SK-N-SH (cell line): ENCODE results near the gene ADGRA1. TPM values are rescaled to one million over a fixed set of nuclear protein-coding genes. Genes with fewer than 3 reads are reported as not detected.

Source experiments
- CTCF ChIA-PET: fragments of 300-600, 350-600 bp; formaldehyde crosslinking; extraction: SDS; loops from one replicate; lab custom pipeline; 2021; lab: Yijun Ruan, JAX
- POLR2A ChIA-PET: fragments of 350-600 bp; sonication (Branson Sonifier 250); formaldehyde crosslinking; extraction: SDS; loops from one replicate; lab custom pipeline; 2020; ENCODE audit warnings: antibody characterized with exemption, inconsistent platforms; lab: Yijun Ruan, JAX
- DNase-seq: peaks from one replicate; pipeline ENCODE4 v3.0.0; 2012
- H2AFZ ChIP-seq: fragments of 200-600 bp; sonication (generic); 2 replicates; pipeline ENCODE4 v1.8.1; 2016; ENCODE audit warnings: antibody characterized with exemption, mild to moderate bottlenecking, low read depth
- H3F3A ChIP-seq: fragments of 200-600 bp; sonication (generic); replicated peaks from 2 replicates; pipeline ENCODE3; 2016; ENCODE audit warnings: antibody characterized with exemption, mild to moderate bottlenecking; ENCODE audit not compliant: insufficient read depth
- H3K27ac ChIP-seq, 2 experiments: fragments of 200-500 bp in 1 of 2; fragments of 200-600 bp in 1 of 2; sonication (Bioruptor generic) in 1 of 2; sonication (generic), shearing (Covaris generic) in 1 of 2; 2 replicates each; pipeline versions ENCODE4 v1.5.1 to v1.6.1; 2014 to 2016; ENCODE audit warnings: low read depth in 2 of 2, inconsistent platforms in 1 of 2, low read length in 1 of 2, mild to moderate bottlenecking in 1 of 2, mixed read lengths in 1 of 2
- H3K27me3 ChIP-seq: fragments of 200-600 bp; sonication (generic), shearing (Covaris generic); 2 replicates; pipeline ENCODE4 v1.6.1; 2016; ENCODE audit warnings: mixed run types; ENCODE audit not compliant: insufficient read depth
- H3K36me3 ChIP-seq, 2 experiments: fragments of 200-500 bp in 1 of 2; fragments of 200-600 bp in 1 of 2; sonication (Bioruptor generic) in 1 of 2; sonication (generic) in 1 of 2; replicated peaks in 1 of 2; 2 replicates each; pipeline versions ENCODE3 to v1.5.1; 2014 to 2016; ENCODE audit warnings: low read length in 1 of 2, mild to moderate bottlenecking in 1 of 2; ENCODE audit not compliant: insufficient read depth in 2 of 2, control insufficient read depth in 1 of 2
- H3K4me1 ChIP-seq, 2 experiments: fragments of 200-500 bp in 1 of 2; fragments of 200-600 bp in 1 of 2; sonication (Bioruptor generic) in 1 of 2; sonication (generic), shearing (Covaris generic) in 1 of 2; 2 replicates each; pipeline versions ENCODE4 v1.5.1 to v1.6.1; 2014 to 2016; ENCODE audit warnings: low read depth in 1 of 2, low read length in 1 of 2, mixed run types in 1 of 2; ENCODE audit not compliant: insufficient read depth in 2 of 2, control insufficient read depth in 1 of 2
- H3K4me2 ChIP-seq: fragments of 200-600 bp; sonication (generic), shearing (Covaris generic); 2 replicates; pipeline ENCODE4 v1.6.1; 2017; ENCODE audit warnings: mixed run types
- H3K4me3 ChIP-seq, 2 experiments: fragments of 200-500 bp in 1 of 2; fragments of 200-600 bp in 1 of 2; sonication (Bioruptor generic) in 1 of 2; sonication (generic), shearing (Covaris generic) in 1 of 2; 2 replicates each; pipeline versions ENCODE4 v1.5.1 to v1.8.1; 2014 to 2016; ENCODE audit warnings: low read depth in 2 of 2, inconsistent platforms in 1 of 2, low read length in 1 of 2, mild to moderate bottlenecking in 1 of 2, mixed read lengths in 1 of 2, moderate library complexity in 1 of 2
- H3K79me2 ChIP-seq: fragments of 200-600 bp; sonication (generic); 2 replicates; pipeline ENCODE4 v1.8.1; 2017; ENCODE audit warnings: mild to moderate bottlenecking; ENCODE audit not compliant: insufficient read depth
- H3K9ac ChIP-seq: fragments of 200-600 bp; sonication (generic); 2 replicates; pipeline ENCODE4 v1.6.1; 2017; ENCODE audit warnings: mixed run types
- H3K9me2 ChIP-seq: fragments of 200-600 bp; sonication (generic); 2 replicates; pipeline ENCODE4 v1.6.1; 2017; ENCODE audit warnings: mixed run types
- H3K9me3 ChIP-seq: fragments of 200-600 bp; sonication (generic); 2 replicates; pipeline ENCODE4 v1.6.1; 2017; ENCODE audit warnings: mixed run types, mild to moderate bottlenecking, moderate library complexity
- H4K20me1 ChIP-seq: fragments of 200-600 bp; sonication (generic); 2 replicates; pipeline ENCODE4 v1.6.1; 2017; ENCODE audit warnings: mild to moderate bottlenecking, mixed run types; ENCODE audit not compliant: insufficient read depth
- CHD2 ChIP-seq: fragments of 150-350 bp; IDR thresholded peaks from 2 replicates; pipeline ENCODE4 v1.6.1; 2018; ENCODE audit warnings: low read length; ENCODE audit not compliant: partially characterized antibody
- CTCF ChIP-seq: fragments of 200-600 bp; sonication (generic); IDR thresholded peaks from 2 replicates; pipeline ENCODE4 v1.6.1; 2017; ENCODE audit warnings: antibody characterized with exemption, mild to moderate bottlenecking, moderate library complexity
- ELF1 ChIP-seq: IDR thresholded peaks from 2 replicates; pipeline ENCODE4 v1.4.0; 2012
- FOXJ3 ChIP-seq: sonication (generic); formaldehyde crosslinking; IDR thresholded peaks from 2 replicates; pipeline ENCODE4 v1.5.1; 2020; ENCODE audit warnings: mild to moderate bottlenecking, missing genetic modification reagents
- GABPA ChIP-seq: IDR thresholded peaks from 2 replicates; pipeline ENCODE4 v1.4.0; 2012; ENCODE audit warnings: low read depth, mild to moderate bottlenecking
- GATA2 ChIP-seq: sonication (generic); formaldehyde crosslinking; IDR thresholded peaks from 2 replicates; pipeline ENCODE4 v1.5.0; 2020; ENCODE audit warnings: mild to moderate bottlenecking, missing genetic modification reagents
- JUND ChIP-seq: IDR thresholded peaks from 2 replicates; pipeline ENCODE4 v1.4.0; 2012
- MEF2A ChIP-seq: IDR thresholded peaks from 2 replicates; pipeline ENCODE4 v1.4.0; 2012; ENCODE audit warnings: low read depth, borderline replicate concordance
- MXI1 ChIP-seq: IDR thresholded peaks from 2 replicates; pipeline ENCODE4 v1.6.1; 2012; ENCODE audit warnings: mild to moderate bottlenecking, low read depth, low read length, improper control_type of control experiment
- POLR2AphosphoS5 ChIP-seq: IDR thresholded peaks from 2 replicates; pipeline ENCODE4 v1.6.1; 2012; ENCODE audit warnings: low read depth, low read length
- SMC3 ChIP-seq: IDR thresholded peaks from 2 replicates; pipeline ENCODE4 v1.6.1; 2012; ENCODE audit warnings: low read depth, low read length, improper control_type of control experiment
- TCF12 ChIP-seq: IDR thresholded peaks from 2 replicates; pipeline ENCODE4 v1.4.0; 2012
- USF1 ChIP-seq: IDR thresholded peaks from 2 replicates; pipeline ENCODE4 v1.4.0; 2012; ENCODE audit warnings: low read depth, borderline replicate concordance
- WGBS: methylation state at CpG from one replicate; pipeline ENCODE4 v1.1.6; 2017; ENCODE audit warnings: low lambda C conversion rate; 5-methylcytosine and 5-hydroxymethylcytosine counted together
- polyA plus RNA-seq, 3 experiments: library from polyadenylated mRNA; depleted of rRNA; stranded (reverse); fragments of >200 nt; gene quantifications; 2 replicates each; pipeline ENCODE4 v1.2.3, GENCODE V29; 2012
- TF ChIP-seq, protein P1 (sequence below): fragments of 150-350 bp; IDR thresholded peaks from 2 replicates; pipeline ENCODE4 v1.6.1; 2016; ENCODE audit warnings: mild to moderate bottlenecking, low read depth, low read length
- TF ChIP-seq, protein P2 (sequence below): fragments of 150-350 bp; IDR thresholded peaks from 2 replicates; pipeline ENCODE4 v1.6.1; 2017; ENCODE audit warnings: antibody characterized with exemption, low read length, low read depth, borderline replicate concordance
- TF ChIP-seq, protein P3 (sequence below): IDR thresholded peaks from 2 replicates; pipeline ENCODE4 v1.6.1; 2012; ENCODE audit warnings: mild to moderate bottlenecking, low read depth, low read length, moderate library complexity

Gene ADGRA1
- polyA plus RNA-seq, 1 of the 3 experiments (the other 2 are of a cell fraction), result not detected

GRCh38 chr10:133114251-133114650 is 26.5 kb downstream of the ADGRA1 start:
- Histone ChIP-seq H3K4me1 (no peaks in the 10 kb centered on the region), H4K20me1 (no peaks in the 10 kb centered on the region), H3K9ac (no peak overlapping the region), H3K9me3 (no peaks in the 10 kb centered on the region), H3K79me2 (no peaks in the 10 kb centered on the region), H3K27ac (no peak overlapping the region), H3K4me2 (no peak overlapping the region), H3F3A (no peaks in the 10 kb centered on the region), H3K36me3 (no peaks in the 10 kb centered on the region), H3K4me3 (no peak overlapping the region), H3K9me2 (no peaks in the 10 kb centered on the region), H2AFZ (no peak overlapping the region), H3K27me3 (no peaks in the 10 kb centered on the region)
- ChIA-PET POLR2A (no interaction called here), CTCF (interaction anchor here (1.1 kb wide), 1 partner anchor 11 kb away, joined by 3 read pairs; no protein-coding TSS in a partner anchor)
- no peak for TF ChIP-seq TCF12
- TF ChIP-seq USF1, result no peak
- no peak for DNase-seq
- 69% methylated on average over 10 of the region's 18 CpGs for WGBS

DNA sequence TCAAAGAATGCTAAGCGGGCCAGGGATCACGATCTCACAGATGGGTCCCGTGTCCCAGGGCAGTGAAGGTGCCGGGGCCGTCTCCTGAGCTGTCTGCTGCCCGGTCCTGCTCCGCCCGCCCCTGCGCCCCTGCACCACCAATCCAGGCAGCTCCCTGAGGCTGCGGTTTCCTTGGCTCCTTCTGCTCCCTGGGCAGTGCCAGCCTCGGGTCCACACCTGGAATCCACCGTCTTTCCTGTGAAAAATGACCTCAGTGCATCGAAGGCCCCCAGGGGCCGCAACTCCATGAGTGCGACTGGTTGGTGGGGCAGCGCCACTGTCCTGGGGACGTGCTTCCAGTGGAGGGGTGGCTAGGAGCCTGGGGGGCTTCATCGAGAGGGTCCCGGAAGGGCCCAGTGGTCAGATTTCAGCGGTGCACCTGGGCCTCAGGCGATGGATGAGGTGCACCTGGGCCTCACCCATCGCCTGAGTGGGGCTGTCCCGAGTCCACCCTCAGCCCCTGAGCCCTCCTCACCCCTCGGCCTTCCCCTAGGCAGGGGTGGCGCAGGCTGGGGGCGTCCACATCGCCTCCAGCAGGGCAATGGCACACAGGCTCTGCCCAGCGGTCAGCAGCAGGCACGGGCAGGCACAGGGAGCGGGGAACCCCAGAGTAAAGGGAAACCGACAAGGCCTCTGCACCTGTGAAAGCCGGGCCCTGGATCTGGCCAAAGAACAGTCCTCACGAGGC is 27.2 kb downstream of the ADGRA1 start:
- Histone ChIP-seq H3K4me2 (no peak overlapping the region), H3K27me3 (no peaks in the 10 kb centered on the region), H3K9ac (no peak overlapping the region), H3K9me3 (no peaks in the 10 kb centered on the region), H3K4me3 (no peak overlapping the region), H4K20me1 (no peaks in the 10 kb centered on the region), H3K4me1 (no peaks in the 10 kb centered on the region), H3K9me2 (no peaks in the 10 kb centered on the region), H3K27ac (no peak overlapping the region), H3F3A (no peaks in the 10 kb centered on the region), H3K36me3 (no peaks in the 10 kb centered on the region), H2AFZ (no peak overlapping the region), H3K79me2 (no peaks in the 10 kb centered on the region)
- ChIA-PET CTCF (no interaction called here), POLR2A (no interaction called here)
- WGBS, result 38% methylated on average over 6 of the region's 33 CpGs
- no peak for DNase-seq
- TF ChIP-seq TCF12, result no peak
- no peak for TF ChIP-seq MEF2A
- no peak for TF ChIP-seq CHD2
- TF ChIP-seq, protein P1, sequence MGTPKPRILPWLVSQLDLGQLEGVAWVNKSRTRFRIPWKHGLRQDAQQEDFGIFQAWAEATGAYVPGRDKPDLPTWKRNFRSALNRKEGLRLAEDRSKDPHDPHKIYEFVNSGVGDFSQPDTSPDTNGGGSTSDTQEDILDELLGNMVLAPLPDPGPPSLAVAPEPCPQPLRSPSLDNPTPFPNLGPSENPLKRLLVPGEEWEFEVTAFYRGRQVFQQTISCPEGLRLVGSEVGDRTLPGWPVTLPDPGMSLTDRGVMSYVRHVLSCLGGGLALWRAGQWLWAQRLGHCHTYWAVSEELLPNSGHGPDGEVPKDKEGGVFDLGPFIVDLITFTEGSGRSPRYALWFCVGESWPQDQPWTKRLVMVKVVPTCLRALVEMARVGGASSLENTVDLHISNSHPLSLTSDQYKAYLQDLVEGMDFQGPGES, result no peak
- TF ChIP-seq FOXJ3 (CRISPR knock-in tag), result no peak
- no peak for TF ChIP-seq GABPA
- no peak for TF ChIP-seq MXI1
- TF ChIP-seq ELF1, result no peak
- no peak for TF ChIP-seq GATA2 (CRISPR knock-in tag)
- TF ChIP-seq USF1, result no peak
- TF ChIP-seq, protein P2, sequence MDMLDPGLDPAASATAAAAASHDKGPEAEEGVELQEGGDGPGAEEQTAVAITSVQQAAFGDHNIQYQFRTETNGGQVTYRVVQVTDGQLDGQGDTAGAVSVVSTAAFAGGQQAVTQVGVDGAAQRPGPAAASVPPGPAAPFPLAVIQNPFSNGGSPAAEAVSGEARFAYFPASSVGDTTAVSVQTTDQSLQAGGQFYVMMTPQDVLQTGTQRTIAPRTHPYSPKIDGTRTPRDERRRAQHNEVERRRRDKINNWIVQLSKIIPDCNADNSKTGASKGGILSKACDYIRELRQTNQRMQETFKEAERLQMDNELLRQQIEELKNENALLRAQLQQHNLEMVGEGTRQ, result no peak
- TF ChIP-seq, protein P3, sequence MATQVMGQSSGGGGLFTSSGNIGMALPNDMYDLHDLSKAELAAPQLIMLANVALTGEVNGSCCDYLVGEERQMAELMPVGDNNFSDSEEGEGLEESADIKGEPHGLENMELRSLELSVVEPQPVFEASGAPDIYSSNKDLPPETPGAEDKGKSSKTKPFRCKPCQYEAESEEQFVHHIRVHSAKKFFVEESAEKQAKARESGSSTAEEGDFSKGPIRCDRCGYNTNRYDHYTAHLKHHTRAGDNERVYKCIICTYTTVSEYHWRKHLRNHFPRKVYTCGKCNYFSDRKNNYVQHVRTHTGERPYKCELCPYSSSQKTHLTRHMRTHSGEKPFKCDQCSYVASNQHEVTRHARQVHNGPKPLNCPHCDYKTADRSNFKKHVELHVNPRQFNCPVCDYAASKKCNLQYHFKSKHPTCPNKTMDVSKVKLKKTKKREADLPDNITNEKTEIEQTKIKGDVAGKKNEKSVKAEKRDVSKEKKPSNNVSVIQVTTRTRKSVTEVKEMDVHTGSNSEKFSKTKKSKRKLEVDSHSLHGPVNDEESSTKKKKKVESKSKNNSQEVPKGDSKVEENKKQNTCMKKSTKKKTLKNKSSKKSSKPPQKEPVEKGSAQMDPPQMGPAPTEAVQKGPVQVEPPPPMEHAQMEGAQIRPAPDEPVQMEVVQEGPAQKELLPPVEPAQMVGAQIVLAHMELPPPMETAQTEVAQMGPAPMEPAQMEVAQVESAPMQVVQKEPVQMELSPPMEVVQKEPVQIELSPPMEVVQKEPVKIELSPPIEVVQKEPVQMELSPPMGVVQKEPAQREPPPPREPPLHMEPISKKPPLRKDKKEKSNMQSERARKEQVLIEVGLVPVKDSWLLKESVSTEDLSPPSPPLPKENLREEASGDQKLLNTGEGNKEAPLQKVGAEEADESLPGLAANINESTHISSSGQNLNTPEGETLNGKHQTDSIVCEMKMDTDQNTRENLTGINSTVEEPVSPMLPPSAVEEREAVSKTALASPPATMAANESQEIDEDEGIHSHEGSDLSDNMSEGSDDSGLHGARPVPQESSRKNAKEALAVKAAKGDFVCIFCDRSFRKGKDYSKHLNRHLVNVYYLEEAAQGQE, result no peak
- TF ChIP-seq JUND, result no peak
- no peak for TF ChIP-seq SMC3
- no peak for TF ChIP-seq POLR2AphosphoS5
- no peak for TF ChIP-seq CTCF
